WTC11 (cell line): ENCODE measurements around the gene HERPUD2. TPM values are rescaled to one million over a fixed set of nuclear protein-coding genes. Genes with fewer than 3 reads are reported as not detected.
A peak's percentile ranks its signal among the peaks of the same experiment; 100 is the strongest.

Experiments
- ATAC-seq: fragments of 200-7000 bp; cut with Tn5 transposase; 2 replicates; pipeline ENCODE4 v1.10.0; 2021; ENCODE audit warnings: mild to moderate bottlenecking, moderate library complexity
- CTCF ChIA-PET: fragments of 300-600 bp; sonication (Branson Sonifier 250); formaldehyde crosslinking; loops from one replicate; lab custom pipeline; 2021; ENCODE audit warnings: antibody characterized with exemption; lab: Charles Lee
- POLR2A ChIA-PET: fragments of 350-600 bp; sonication (Branson Sonifier 250); formaldehyde crosslinking; loops from one replicate; lab custom pipeline; 2021; ENCODE audit warnings: antibody characterized with exemption; lab: Charles Lee
- DNase-seq: peaks from one replicate; pipeline ENCODE4 v3.0.0; 2021; ENCODE audit warnings: low spot score
- H3K27ac Mint-ChIP-seq: 2 replicates; pipeline ENCODE4 v1.8.0; 2021; ENCODE audit warnings: mixed read lengths
- H3K27me3 Mint-ChIP-seq: 2 replicates; pipeline ENCODE4 v1.8.0; 2021; ENCODE audit warnings: low read depth, mild to moderate bottlenecking, moderate library complexity, mixed read lengths
- H3K36me3 Mint-ChIP-seq: 2 replicates; pipeline ENCODE4 v1.8.0; 2021; ENCODE audit warnings: mixed read lengths
- H3K4me1 Mint-ChIP-seq: 2 replicates; pipeline ENCODE4 v1.8.0; 2022; ENCODE audit warnings: mixed read lengths
- H3K4me3 Mint-ChIP-seq: 2 replicates; pipeline ENCODE4 v1.8.0; 2021; ENCODE audit warnings: mild to moderate bottlenecking, moderate library complexity, mixed read lengths
- H3K9me3 Mint-ChIP-seq: 2 replicates; pipeline ENCODE4 v1.8.0; 2021; ENCODE audit warnings: mixed read lengths
- E2F1 ChIP-seq: sonication (generic); formaldehyde crosslinking; IDR thresholded peaks from 2 replicates; pipeline ENCODE4 v1.8.0; 2022; ENCODE audit warnings: mild to moderate bottlenecking, missing genetic modification reagents
- ETV6 ChIP-seq: sonication (generic); formaldehyde crosslinking; IDR thresholded peaks from 2 replicates; pipeline ENCODE4 v1.8.1; 2022; ENCODE audit warnings: mild to moderate bottlenecking, missing genetic modification reagents
- FOXP1 ChIP-seq: sonication (generic); formaldehyde crosslinking; IDR thresholded peaks from 2 replicates; pipeline ENCODE4 v1.8.0; 2022; ENCODE audit warnings: missing genetic modification reagents, mild to moderate bottlenecking, moderate library complexity, borderline replicate concordance
- GRHL2 ChIP-seq: fragments of 250-450 bp; sonication (Bioruptor Pico); IDR thresholded peaks from 2 replicates; pipeline ENCODE4 v1.8.0; 2022; ENCODE audit warnings: mild to moderate bottlenecking, moderate library complexity; ENCODE audit not compliant: insufficient replicate concordance, severe bottlenecking
- HMGXB4 ChIP-seq: sonication (generic); formaldehyde crosslinking; IDR thresholded peaks from 2 replicates; pipeline ENCODE4 v1.8.1; 2023; ENCODE audit warnings: mild to moderate bottlenecking, moderate library complexity, missing genetic modification reagents
- KAT7 ChIP-seq: sonication (generic); formaldehyde crosslinking; IDR thresholded peaks from 2 replicates; pipeline ENCODE4 v1.8.1; 2023; ENCODE audit warnings: missing genetic modification reagents, mild to moderate bottlenecking, borderline replicate concordance
- NFE2L1 ChIP-seq: sonication (generic); formaldehyde crosslinking; IDR thresholded peaks from 2 replicates; pipeline ENCODE4 v1.8.1; 2023; ENCODE audit warnings: missing genetic modification reagents
- NFYB ChIP-seq: sonication (generic); formaldehyde crosslinking; conservative IDR thresholded peaks from 2 replicates; pipeline ENCODE4 v1.8.0; 2022; ENCODE audit warnings: low read depth, missing genetic modification reagents
- NR1H2 ChIP-seq: sonication (generic); formaldehyde crosslinking; IDR thresholded peaks from 2 replicates; pipeline ENCODE4 v1.9.0; 2021; ENCODE audit warnings: mild to moderate bottlenecking, moderate library complexity, missing genetic modification reagents
- SMAD4 ChIP-seq: sonication (generic); formaldehyde crosslinking; IDR thresholded peaks from 2 replicates; pipeline ENCODE4 v1.8.0; 2022; ENCODE audit warnings: mild to moderate bottlenecking, missing genetic modification reagents
- STAT6 ChIP-seq: sonication (generic); formaldehyde crosslinking; conservative IDR thresholded peaks from 2 replicates; pipeline ENCODE4 v1.8.1; 2023; ENCODE audit warnings: mild to moderate bottlenecking, low read depth, missing genetic modification reagents, moderate library complexity
- TCF7 ChIP-seq: sonication (generic); formaldehyde crosslinking; IDR thresholded peaks from 2 replicates; pipeline ENCODE4 v1.8.0; 2022; ENCODE audit warnings: mild to moderate bottlenecking, low read depth, missing genetic modification reagents, moderate library complexity
- TEAD1 ChIP-seq: sonication (generic); formaldehyde crosslinking; IDR thresholded peaks from 2 replicates; pipeline ENCODE4 v1.8.0; 2022; ENCODE audit warnings: mild to moderate bottlenecking, missing genetic modification reagents
- ZBTB43 ChIP-seq: sonication (generic); formaldehyde crosslinking; IDR thresholded peaks from 2 replicates; pipeline ENCODE4 v1.8.1; 2023; ENCODE audit warnings: mild to moderate bottlenecking, missing genetic modification reagents
- ZNF425 ChIP-seq: fragments of 250-450 bp; sonication (Bioruptor Pico); conservative IDR thresholded peaks from 2 replicates; pipeline ENCODE4 v1.9.0; 2021; ENCODE audit warnings: mild to moderate bottlenecking
- ZNF532 ChIP-seq: fragments of 250-450 bp; sonication (Bioruptor Pico); IDR thresholded peaks from 2 replicates; pipeline ENCODE4 v1.9.0; 2021; ENCODE audit warnings: mild to moderate bottlenecking, borderline replicate concordance
- total RNA-seq: library from RNA; stranded (reverse); gene quantifications from 3 replicates; pipeline ENCODE4 v1.2.3, GENCODE V29; 2021

HERPUD2 gene
- total RNA-seq, 1 experiment from 2014 or later = 16.2 TPM

GRCh38 chr7:35695473-35695850, 527 bp upstream of the HERPUD2 start (continued):
- TF ChIP-seq STAT6 (CRISPR knock-in tag) (no peak), TCF7 (CRISPR knock-in tag) (no peak), FOXP1 (CRISPR knock-in tag) (no peak), HMGXB4 (CRISPR knock-in tag) (no peak)

- Mint-ChIP-seq H3K27ac (peak overlapping the region; percentile 76; the same call in 1 of the 2 replicates), H3K4me3 (peak overlapping the region; percentile 91), H3K9me3 (peaks cover 9% of the 10 kb centered on the region), H3K4me1 (peaks cover 44% of the 10 kb centered on the region), H3K36me3 (peaks cover 9% of the 10 kb centered on the region), H3K27me3 (peaks cover 10% of the 10 kb centered on the region)
- ChIA-PET POLR2A (interaction anchor here (0.6 to 3.0 kb wide), 3 partner anchors 79 to 1926 kb away, joined by 3 to 12 read pairs (median 3); partner anchors contain the start of gene SEPTIN7), CTCF (interaction anchor here (1.0 to 1.9 kb wide), 4 partner anchors 13 to 212 kb away, joined by 4 to 5 read pairs (median 4); partner anchors contain the start of gene SEPTIN7)
- ATAC-seq (peak; percentile 20), DNase-seq (no peak)
- TF ChIP-seq NFYB (CRISPR knock-in tag) (no peak), E2F1 (CRISPR knock-in tag) (no peak), GRHL2 (CRISPR knock-in tag) (no peak), ZBTB43 (CRISPR knock-in tag) (no peak), KAT7 (no peak), ETV6 (CRISPR knock-in tag) (no peak), NR1H2 (CRISPR knock-in tag) (no peak), SMAD4 (CRISPR knock-in tag) (no peak), ZNF425 (CRISPR knock-in tag) (no peak), ZNF532 (CRISPR knock-in tag) (no peak), NFE2L1 (CRISPR knock-in tag) (no peak), TEAD1 (CRISPR knock-in tag) (no peak)
These were observed 663 bp downstream of the HERPUD2 start for GRCh38 chr7:35694161-35694783.
